CD4-positive, CD25-positive, alpha-beta regulatory T cell (primary cell): ENCODE results near the gene SBDS. TPM values are rescaled to one million over a fixed set of nuclear protein-coding genes. Genes with fewer than 3 reads are reported as not detected.
"Not testable (repeated sequence)": the region's sequence is repeated elsewhere in the genome, so short reads cannot be mapped to it uniquely, and the experiment has no call there.

Experiments used
- ATAC-seq, 2 donors: fragments of 150-1000 bp; cut with Tn5 transposase; one replicate each; pipeline ENCODE4 v1.10.0; 2021; ENCODE audit warnings: low read depth in 2 of 2, moderate number of reproducible peaks in 2 of 2, moderate library complexity in 1 of 2
- DNase-seq, 3 donors: peaks; one replicate each; pipeline versions ENCODE4 v3.0.0 to v3.0.0-alpha.2; 2012 to 2022; ENCODE audit warnings: mixed read lengths in 1 of 3
- H3K27ac ChIP-seq: one replicate; pipeline ENCODE4 v1.7.0; 2013; ENCODE audit warnings: mild to moderate bottlenecking, low read length; ENCODE audit not compliant: insufficient read depth, poor library complexity, severe bottlenecking
- H3K27me3 ChIP-seq: one replicate; pipeline ENCODE4 v1.7.0; 2013; ENCODE audit warnings: low read length; ENCODE audit not compliant: control insufficient read depth, insufficient read depth
- H3K36me3 ChIP-seq: one replicate; pipeline ENCODE4 v1.7.0; 2013; ENCODE audit warnings: mild to moderate bottlenecking, low read length, moderate library complexity; ENCODE audit not compliant: control insufficient read depth, insufficient read depth
- H3K4me1 ChIP-seq: 2 replicates; pipeline ENCODE4 v1.7.0; 2013; ENCODE audit warnings: mild to moderate bottlenecking, low read length; ENCODE audit not compliant: insufficient read depth, control insufficient read depth, poor library complexity, severe bottlenecking
- H3K4me3 ChIP-seq: one replicate; pipeline ENCODE4 v1.7.0; 2013; ENCODE audit warnings: low read depth, mild to moderate bottlenecking, low read length, moderate library complexity
- H3K9me3 ChIP-seq, 2 experiments: 1 replicate in 1 of 2; 2 replicates in 1 of 2; pipeline ENCODE4 v1.7.0; 2013; ENCODE audit warnings: low read length in 2 of 2, mild to moderate bottlenecking in 1 of 2, moderate library complexity in 1 of 2; ENCODE audit not compliant: control insufficient read depth in 2 of 2
- H3K27ac Mint-ChIP-seq, 3 donors: one replicate each; pipeline ENCODE4 v1.8.0; 2020 to 2022; ENCODE audit warnings: mild to moderate bottlenecking in 3 of 3, mixed read lengths in 3 of 3, moderate library complexity in 2 of 3
- H3K27me3 Mint-ChIP-seq: one replicate; pipeline ENCODE4 v1.8.0; 2022; ENCODE audit warnings: mild to moderate bottlenecking, mixed read lengths
- H3K36me3 Mint-ChIP-seq: one replicate; pipeline ENCODE4 v1.8.0; 2020; ENCODE audit warnings: mixed read lengths
- H3K4me1 Mint-ChIP-seq, 4 donors: one replicate each; pipeline ENCODE4 v1.8.0; 2020 to 2022; ENCODE audit warnings: mixed read lengths in 4 of 4, mild to moderate bottlenecking in 1 of 4
- H3K4me3 Mint-ChIP-seq, 4 donors: one replicate each; pipeline ENCODE4 v1.8.0; 2020 to 2022; ENCODE audit warnings: mild to moderate bottlenecking in 4 of 4, mixed read lengths in 4 of 4, moderate library complexity in 3 of 4
- H3K9me3 Mint-ChIP-seq, 7 donors: one replicate each; pipeline ENCODE4 v1.8.0; 2020 to 2022; ENCODE audit warnings: mixed read lengths in 7 of 7, mild to moderate bottlenecking in 3 of 7, moderate library complexity in 2 of 7
- polyA plus RNA-seq, 4 donors: library from polyadenylated mRNA; unstranded; fragments of 300-500 nt; fragmentation: Illumina TruSeq; gene quantifications; one replicate each; pipeline ENCODE4 v1.2.3, GENCODE V29; 2021
- total RNA-seq: library from RNA; stranded (reverse); gene quantifications from one replicate; pipeline ENCODE4 v1.2.3, GENCODE V29; 2022

Gene SBDS
- 285 TPM for total RNA-seq
- 10 to 100 TPM; 74.7 to 78.5 (median 76.5) TPM for polyA plus RNA-seq

DNA sequence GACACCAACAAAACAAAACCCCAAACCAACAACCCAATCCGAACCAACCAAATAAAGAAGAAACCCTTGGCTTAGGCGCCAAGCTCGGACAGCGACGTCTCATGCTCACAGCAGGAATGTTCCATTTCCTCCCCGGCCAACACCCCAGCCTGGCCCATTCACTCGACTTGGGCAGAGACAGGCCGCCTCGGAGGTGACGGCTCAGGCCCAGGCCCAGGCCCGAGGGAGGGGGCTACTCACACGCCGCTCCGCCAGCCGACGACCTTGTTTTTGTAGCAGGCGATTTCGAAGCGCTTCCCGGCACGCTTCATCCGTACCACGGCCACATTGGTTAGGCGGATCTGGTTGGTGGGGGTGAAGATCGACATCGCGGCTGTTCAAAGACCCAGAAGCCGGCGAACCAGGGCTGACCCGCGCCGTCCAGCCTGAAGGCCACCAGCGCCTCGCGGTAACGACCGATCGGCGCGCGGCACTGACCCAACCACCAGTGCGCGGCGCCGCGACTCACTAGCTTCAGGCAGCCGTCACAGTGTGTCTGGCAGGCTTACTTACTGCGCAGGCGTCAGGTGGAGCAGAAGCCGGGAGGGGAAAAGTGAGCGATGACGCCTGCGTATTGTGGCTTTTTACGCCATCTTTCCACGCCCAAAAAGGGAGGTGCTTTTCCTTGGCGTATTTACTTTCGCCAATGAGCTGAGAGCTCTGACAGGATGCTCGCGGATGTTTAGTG is at the start of gene SBDS:
Gene SBDS, minus strand, starts transcription at position 537 of the 727 bp plus-strand sequence. Its CDS starts 169 bp downstream, at position 368.
- H3K36me3 ChIP-seq = peaks cover 16% of the 10 kb centered on the region
- DNase-seq = peak; percentile 92 to 99 (median 97)
- not testable (repeated sequence) for H3K27me3 Mint-ChIP-seq, H3K27me3 ChIP-seq, H3K9me3 ChIP-seq, H3K9me3 Mint-ChIP-seq
- peaks cover 18% of the 10 kb centered on the region for H3K36me3 Mint-ChIP-seq
- ATAC-seq = peak; percentile 51 to 57
- H3K4me1 ChIP-seq = peaks cover 11% of the 10 kb centered on the region
- peaks cover 0 to 44% (median 17%) of the 10 kb centered on the region in 4 donors for H3K4me1 Mint-ChIP-seq
- peak within 1 kb of the TSS; percentile 94 to 100 (median 98) for H3K4me3 Mint-ChIP-seq
- peak within 1 kb of the TSS; percentile 98 for H3K27ac ChIP-seq
- peak within 1 kb of the TSS; percentile 92 for H3K4me3 ChIP-seq
- H3K27ac Mint-ChIP-seq = peak within 1 kb of the TSS; percentile 99 to 100 (median 99)

DNA sequence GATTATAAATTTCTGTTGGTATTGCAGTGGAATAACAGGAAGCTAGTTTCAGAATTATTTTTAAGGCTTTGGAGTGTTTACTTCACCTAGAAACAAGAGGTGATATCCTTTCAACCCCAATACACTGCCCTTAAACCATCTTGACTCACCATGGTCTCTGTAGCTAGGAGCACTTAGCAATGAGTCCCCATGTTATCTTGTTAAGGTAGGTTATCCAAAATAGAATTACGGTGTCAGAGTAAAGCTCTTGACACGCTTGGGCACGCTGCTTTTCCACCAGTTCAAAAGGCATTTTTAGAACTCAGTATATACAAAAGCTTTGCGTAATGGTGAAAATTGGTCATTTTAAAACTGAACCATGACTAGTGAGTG is 48.2 kb upstream of the SBDS start:
- not testable (repeated sequence) for H3K27ac ChIP-seq, H3K27me3 ChIP-seq, H3K36me3 ChIP-seq, H3K9me3 ChIP-seq, H3K27me3 Mint-ChIP-seq, DNase-seq, H3K4me1 ChIP-seq, H3K9me3 Mint-ChIP-seq, H3K4me3 ChIP-seq, H3K36me3 Mint-ChIP-seq, H3K27ac Mint-ChIP-seq, ATAC-seq, H3K4me3 Mint-ChIP-seq
- peaks cover 0 to 14% (median 6%) of the 10 kb centered on the region in 4 donors for H3K4me1 Mint-ChIP-seq

DNA sequence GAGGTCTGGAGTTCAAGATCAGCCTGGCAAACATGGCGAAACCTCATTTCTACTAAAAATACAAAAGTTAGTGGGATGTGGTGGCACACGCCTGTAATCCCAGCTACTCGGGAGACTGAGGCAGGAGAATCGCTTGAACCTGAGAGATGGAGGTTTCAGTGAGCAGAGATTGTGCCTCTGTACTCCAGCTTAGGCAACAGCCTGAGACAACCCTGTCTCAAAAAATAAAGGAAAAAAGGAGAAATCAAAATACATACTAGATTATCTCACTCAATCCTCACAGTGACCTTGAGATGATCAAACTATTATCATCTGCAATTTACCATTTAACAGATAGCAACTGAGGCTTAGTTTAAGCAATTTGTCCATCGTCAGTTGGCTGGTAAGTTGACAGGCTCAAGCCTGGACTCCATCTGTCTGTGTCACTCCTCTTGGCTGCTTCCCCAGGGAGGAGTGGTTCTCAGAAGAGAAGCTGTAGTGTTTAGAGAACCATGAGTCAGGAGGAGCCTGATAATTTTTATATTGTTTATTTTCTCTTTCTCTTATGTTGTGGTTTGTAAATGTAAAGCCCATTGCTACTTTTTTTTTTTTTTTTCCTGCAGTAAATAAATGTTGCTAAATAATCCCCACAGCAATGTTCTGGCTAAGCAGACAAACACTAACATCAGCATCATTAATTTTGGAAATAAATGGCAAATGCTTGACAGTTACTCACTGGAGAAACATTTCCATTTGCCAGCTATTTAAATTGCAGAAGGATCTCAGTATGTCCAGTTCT is 47.6 kb upstream of the SBDS start:
- ATAC-seq = not testable (repeated sequence)

DNA sequence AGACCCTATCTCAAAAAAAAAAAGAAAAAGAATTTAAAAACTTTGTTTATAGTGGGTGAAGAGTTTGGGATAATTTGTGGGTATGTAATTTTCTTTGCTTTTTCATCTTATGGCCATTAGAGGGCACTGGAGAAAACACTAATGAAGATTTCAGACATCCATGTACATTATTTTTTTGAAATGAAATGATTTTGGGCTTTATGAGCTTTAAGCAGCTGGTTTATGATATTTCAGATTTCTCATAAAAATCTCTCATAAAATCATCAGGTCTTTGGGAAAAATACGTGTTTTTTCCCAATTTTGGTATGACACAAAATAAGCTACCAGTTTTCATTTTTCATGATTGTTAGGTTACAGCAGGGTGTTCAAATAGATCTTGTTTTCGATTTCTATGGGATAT is 45.4 kb upstream of the SBDS start:
- not testable (repeated sequence) for H3K4me1 Mint-ChIP-seq, H3K9me3 Mint-ChIP-seq, H3K27me3 Mint-ChIP-seq, H3K4me3 ChIP-seq, H3K27me3 ChIP-seq, H3K4me3 Mint-ChIP-seq, H3K27ac ChIP-seq, ATAC-seq, H3K36me3 Mint-ChIP-seq, H3K36me3 ChIP-seq, H3K9me3 ChIP-seq, H3K4me1 ChIP-seq
- peak in 1 of 3 donors; percentile 5 for DNase-seq
- peak overlapping the region in 1 of 3 donors; percentile 54 for H3K27ac Mint-ChIP-seq

More for the DNA sequence above, 47.6 kb upstream of the SBDS start:
- not testable (repeated sequence) for H3K4me3 ChIP-seq, H3K27me3 ChIP-seq, H3K36me3 Mint-ChIP-seq, H3K9me3 Mint-ChIP-seq, H3K4me1 ChIP-seq, H3K9me3 ChIP-seq, H3K36me3 ChIP-seq, H3K27ac ChIP-seq, H3K27me3 Mint-ChIP-seq, H3K4me3 Mint-ChIP-seq, DNase-seq
- peak overlapping the region in 1 of 3 donors; percentile 27 for H3K27ac Mint-ChIP-seq
- H3K4me1 Mint-ChIP-seq = peaks cover 0 to 14% (median 6%) of the 10 kb centered on the region in 4 donors

DNA sequence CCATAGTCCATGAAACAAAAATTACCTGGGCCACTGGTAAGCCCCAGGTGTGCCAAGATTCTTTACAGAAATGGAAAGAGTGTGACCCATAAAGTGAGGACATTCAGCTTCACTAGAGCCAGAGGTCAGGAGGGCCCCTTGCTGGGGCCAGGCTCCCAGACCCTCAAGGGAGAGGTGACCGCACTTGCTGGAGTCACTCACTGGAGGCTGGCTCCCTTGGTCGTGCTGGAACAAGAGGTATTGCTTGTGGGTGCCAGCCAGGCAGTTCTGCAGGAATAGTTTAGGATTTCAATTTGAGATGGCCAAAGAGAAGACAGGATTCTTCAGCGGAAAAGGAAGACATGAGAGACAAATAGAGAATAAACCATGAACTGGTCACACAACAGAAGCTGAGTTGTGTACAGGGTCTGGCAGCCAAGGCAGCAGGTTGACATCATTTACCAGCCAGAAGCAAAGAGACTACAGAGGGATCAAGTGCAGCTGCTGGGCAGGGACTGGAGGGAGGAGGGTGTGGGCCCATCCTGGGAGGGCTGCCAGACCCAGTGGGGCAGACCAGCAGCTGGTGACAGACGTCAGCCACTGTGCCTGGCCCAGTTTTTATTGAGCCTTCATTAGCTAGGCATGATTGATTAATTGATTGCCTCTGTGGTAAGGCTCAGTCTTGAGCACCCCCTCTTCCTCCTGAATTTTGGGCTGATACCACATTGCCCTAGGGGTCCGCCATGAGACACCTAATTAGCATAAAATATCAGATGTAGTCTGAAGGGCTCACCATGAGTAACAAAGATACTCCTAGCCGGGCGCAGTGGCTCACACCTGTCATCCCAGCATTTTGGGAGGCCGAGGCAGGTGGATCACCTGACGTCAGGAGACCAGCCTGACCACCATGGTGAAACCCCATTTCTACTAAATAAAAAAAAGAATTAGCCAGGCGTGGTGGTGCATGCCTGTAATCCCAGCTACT is 41.3 kb upstream of the SBDS start:
- ATAC-seq, H3K36me3 ChIP-seq, H3K27ac Mint-ChIP-seq, H3K9me3 ChIP-seq, H3K27ac ChIP-seq, H3K9me3 Mint-ChIP-seq, H3K4me3 ChIP-seq, H3K4me1 Mint-ChIP-seq, H3K4me3 Mint-ChIP-seq, H3K27me3 Mint-ChIP-seq, H3K27me3 ChIP-seq, DNase-seq, H3K4me1 ChIP-seq: not testable (repeated sequence)
- peaks cover 22% of the 10 kb centered on the region for H3K36me3 Mint-ChIP-seq

DNA sequence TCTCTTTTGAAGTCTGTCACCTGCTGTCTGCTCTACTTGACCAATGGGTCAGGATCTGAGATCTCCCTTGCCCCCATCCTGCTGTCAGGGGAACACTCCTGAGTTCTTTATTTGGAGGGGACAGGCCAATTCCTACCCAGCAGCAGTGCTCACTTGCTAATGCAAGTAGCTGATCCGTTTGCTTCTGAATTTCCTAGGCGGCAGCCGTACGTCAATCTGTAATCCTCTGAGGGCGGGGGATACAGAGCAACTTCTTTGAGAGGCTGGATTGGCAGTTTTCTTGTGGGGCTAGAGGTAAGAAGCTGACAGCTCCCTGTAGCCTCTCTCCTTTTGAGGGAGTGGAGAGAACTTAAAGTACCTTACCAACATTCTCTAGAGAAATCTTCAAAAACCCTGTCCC is 37.9 kb upstream of the SBDS start:
- H3K36me3 ChIP-seq = peaks cover 14% of the 10 kb centered on the region
- H3K27me3 ChIP-seq = no peaks in the 10 kb centered on the region
- Mint-ChIP-seq H3K4me1 (no peaks in the 10 kb centered on the region), H3K27me3 (no peaks in the 10 kb centered on the region), H3K9me3 (peaks cover 0 to 2% (median 0%) of the 10 kb centered on the region in 7 donors), H3K4me3 (no peak overlapping the region), H3K36me3 (peaks cover 40% of the 10 kb centered on the region), H3K27ac (no peak overlapping the region)
- no peak overlapping the region for H3K4me3 ChIP-seq
- peaks cover 0 to 2% of the 10 kb centered on the region in 2 experiments for H3K9me3 ChIP-seq
- no peak for DNase-seq
- no peak overlapping the region for H3K27ac ChIP-seq
- no peaks in the 10 kb centered on the region for H3K4me1 ChIP-seq
- no peak for ATAC-seq

DNA sequence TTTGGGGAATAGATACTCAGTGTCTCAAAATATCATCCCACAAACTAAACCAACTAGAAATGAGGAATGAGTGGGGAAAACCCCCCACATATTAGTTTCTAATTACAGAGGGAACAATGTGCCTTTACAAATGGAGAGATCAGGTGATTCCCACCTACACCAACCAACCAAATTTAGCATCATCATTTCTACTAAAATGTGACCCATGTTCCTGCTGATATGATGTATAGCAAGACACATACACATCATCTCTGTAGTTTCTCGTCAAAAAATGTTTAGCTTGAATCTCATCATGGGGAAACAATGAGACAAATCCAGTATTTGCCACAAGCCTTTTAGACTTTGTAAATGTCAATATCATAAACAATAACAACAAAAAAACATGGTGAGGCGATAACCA is 36.3 kb upstream of the SBDS start:
- H3K4me3 Mint-ChIP-seq = not testable (repeated sequence)

More for the DNA sequence above, 36.3 kb upstream of the SBDS start:
- H3K27me3 ChIP-seq, H3K27ac ChIP-seq, ATAC-seq, H3K4me1 Mint-ChIP-seq, H3K27me3 Mint-ChIP-seq, H3K4me1 ChIP-seq, H3K9me3 ChIP-seq, DNase-seq, H3K4me3 ChIP-seq, H3K27ac Mint-ChIP-seq, H3K9me3 Mint-ChIP-seq: not testable (repeated sequence)
- H3K36me3 Mint-ChIP-seq = peaks cover 42% of the 10 kb centered on the region
- H3K36me3 ChIP-seq = peaks cover 17% of the 10 kb centered on the region
